Ishikawa (cell line): ENCODE measurements around the gene KLRK1.
A peak's percentile ranks its signal among the peaks of the same experiment; 100 is the strongest.

ENCODE experiments used
- CEBPB ChIP-seq: IDR thresholded peaks from 2 replicates; pipeline ENCODE4 v1.6.1; 2012
- CREB1 ChIP-seq: IDR thresholded peaks from 2 replicates; pipeline ENCODE4 v1.6.1; 2012; ENCODE audit warnings: low read depth
- EGR1 ChIP-seq: IDR thresholded peaks from 2 replicates; pipeline ENCODE4 v1.6.1; 2012
- EP300 ChIP-seq: IDR thresholded peaks from 2 replicates; pipeline ENCODE4 v1.6.1; 2012; ENCODE audit warnings: borderline replicate concordance
- FOXM1 ChIP-seq: IDR thresholded peaks from 2 replicates; pipeline ENCODE4 v1.6.1; 2012; ENCODE audit warnings: low read depth, borderline replicate concordance
- NFIC ChIP-seq: IDR thresholded peaks from 2 replicates; pipeline ENCODE4 v1.6.1; 2012
- RAD21 ChIP-seq: IDR thresholded peaks from 2 replicates; pipeline ENCODE4 v1.6.1; 2012; ENCODE audit warnings: low read depth
- TAF1 ChIP-seq: IDR thresholded peaks from 2 replicates; pipeline ENCODE4 v1.6.1; 2012; ENCODE audit warnings: low read depth, mild to moderate bottlenecking
- TCF12 ChIP-seq: IDR thresholded peaks from 2 replicates; pipeline ENCODE4 v1.6.1; 2012; ENCODE audit warnings: low read depth
- TEAD4 ChIP-seq: IDR thresholded peaks from 2 replicates; pipeline ENCODE4 v1.6.1; 2012
- YY1 ChIP-seq: IDR thresholded peaks from 2 replicates; pipeline ENCODE4 v1.6.1; 2012; ENCODE audit warnings: low read depth
- ZBTB7A ChIP-seq: IDR thresholded peaks from 2 replicates; pipeline ENCODE4 v1.6.1; 2012; ENCODE audit warnings: low read depth
- TF ChIP-seq, protein P1 (sequence below): IDR thresholded peaks from 2 replicates; pipeline ENCODE4 v1.6.1; 2012; ENCODE audit warnings: low read depth, mild to moderate bottlenecking
- TF ChIP-seq, protein P2 (sequence below): IDR thresholded peaks from 2 replicates; pipeline ENCODE4 v1.6.1; 2012
- TF ChIP-seq, protein P3 (sequence below): IDR thresholded peaks from 2 replicates; pipeline ENCODE4 v1.6.1; 2012

Gene KLRK1

DNA sequence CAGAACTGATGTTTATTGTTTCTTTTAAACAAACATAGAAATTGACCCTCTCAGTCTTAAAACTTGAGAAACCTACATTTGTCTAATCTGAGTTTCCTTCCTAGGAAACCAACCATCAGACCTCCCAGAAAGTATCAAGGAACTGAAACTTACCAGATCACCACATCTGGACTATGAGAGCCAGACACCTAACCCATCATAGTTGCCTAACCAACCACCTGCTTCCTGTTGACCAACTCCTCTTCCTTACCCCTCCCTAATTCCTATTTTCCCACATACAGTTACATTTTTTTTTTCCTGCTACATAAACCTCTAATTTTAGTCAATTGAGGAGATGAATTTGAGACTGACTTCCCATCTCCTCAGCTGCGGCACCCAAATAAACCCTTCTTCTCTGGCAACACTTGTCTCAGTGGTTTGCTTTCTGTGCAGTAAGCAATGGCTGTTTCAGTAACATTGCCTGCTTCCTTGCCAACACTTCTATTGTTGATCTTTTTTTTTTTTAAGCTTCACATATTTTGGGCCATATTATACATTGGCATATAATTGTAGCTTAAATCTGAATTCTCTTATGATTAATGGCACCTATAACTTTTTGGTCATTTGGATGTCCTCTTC, 47.8 kb downstream of the KLRK1 start:
- TF ChIP-seq EP300 (no peak), EGR1 (no peak), NFIC (no peak), TEAD4 (no peak), ZBTB7A (no peak), YY1 (no peak), CEBPB (no peak), CREB1 (no peak), TAF1 (no peak), RAD21 (no peak)
- TF ChIP-seq, protein P1, sequence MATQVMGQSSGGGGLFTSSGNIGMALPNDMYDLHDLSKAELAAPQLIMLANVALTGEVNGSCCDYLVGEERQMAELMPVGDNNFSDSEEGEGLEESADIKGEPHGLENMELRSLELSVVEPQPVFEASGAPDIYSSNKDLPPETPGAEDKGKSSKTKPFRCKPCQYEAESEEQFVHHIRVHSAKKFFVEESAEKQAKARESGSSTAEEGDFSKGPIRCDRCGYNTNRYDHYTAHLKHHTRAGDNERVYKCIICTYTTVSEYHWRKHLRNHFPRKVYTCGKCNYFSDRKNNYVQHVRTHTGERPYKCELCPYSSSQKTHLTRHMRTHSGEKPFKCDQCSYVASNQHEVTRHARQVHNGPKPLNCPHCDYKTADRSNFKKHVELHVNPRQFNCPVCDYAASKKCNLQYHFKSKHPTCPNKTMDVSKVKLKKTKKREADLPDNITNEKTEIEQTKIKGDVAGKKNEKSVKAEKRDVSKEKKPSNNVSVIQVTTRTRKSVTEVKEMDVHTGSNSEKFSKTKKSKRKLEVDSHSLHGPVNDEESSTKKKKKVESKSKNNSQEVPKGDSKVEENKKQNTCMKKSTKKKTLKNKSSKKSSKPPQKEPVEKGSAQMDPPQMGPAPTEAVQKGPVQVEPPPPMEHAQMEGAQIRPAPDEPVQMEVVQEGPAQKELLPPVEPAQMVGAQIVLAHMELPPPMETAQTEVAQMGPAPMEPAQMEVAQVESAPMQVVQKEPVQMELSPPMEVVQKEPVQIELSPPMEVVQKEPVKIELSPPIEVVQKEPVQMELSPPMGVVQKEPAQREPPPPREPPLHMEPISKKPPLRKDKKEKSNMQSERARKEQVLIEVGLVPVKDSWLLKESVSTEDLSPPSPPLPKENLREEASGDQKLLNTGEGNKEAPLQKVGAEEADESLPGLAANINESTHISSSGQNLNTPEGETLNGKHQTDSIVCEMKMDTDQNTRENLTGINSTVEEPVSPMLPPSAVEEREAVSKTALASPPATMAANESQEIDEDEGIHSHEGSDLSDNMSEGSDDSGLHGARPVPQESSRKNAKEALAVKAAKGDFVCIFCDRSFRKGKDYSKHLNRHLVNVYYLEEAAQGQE, result no peak
- TF ChIP-seq, protein P2, sequence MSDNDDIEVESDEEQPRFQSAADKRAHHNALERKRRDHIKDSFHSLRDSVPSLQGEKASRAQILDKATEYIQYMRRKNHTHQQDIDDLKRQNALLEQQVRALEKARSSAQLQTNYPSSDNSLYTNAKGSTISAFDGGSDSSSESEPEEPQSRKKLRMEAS, result no peak

DNA sequence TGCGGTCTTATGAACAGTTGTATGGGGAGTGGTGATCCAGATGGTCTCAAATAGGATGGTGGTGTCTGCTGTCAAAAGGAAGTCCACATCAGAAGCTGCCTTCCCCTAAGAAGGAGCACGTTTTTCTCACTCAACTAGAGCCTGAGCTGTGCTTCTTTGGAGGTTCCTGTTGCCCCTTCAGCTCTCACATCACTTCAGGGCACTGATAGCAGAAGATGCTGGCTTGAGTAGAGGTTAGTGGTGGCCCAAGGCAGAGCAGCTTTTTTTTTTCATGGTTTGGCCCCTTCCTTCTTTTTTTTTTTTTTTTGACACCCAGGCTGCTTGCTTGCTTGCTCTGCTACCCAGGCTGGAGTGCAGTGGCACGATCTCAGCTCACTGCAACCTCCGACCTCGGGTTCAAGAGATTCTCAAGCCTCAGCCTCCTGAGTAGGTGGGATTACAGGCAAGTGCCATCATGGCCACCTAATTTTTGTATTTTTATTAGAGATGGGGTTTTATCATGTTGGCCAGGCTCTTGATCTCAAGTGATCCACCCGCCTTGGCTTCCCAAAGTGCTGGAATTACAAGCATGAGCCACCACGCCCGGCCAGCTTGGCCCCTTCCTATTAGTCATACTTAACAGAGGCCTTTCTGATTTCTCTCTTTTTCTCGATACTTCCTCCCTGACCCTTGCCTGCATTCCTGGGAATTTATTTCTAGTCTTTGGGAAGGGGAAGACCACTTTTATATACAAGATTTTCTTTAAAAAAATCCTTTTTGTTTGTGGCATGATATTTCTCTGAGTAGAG, 50.6 kb downstream of the KLRK1 start:
- no peak for TF ChIP-seq CEBPB
- TF ChIP-seq TCF12, result no peak
- no peak for TF ChIP-seq EGR1
- TF ChIP-seq TEAD4, result no peak
- no peak for TF ChIP-seq YY1
- no peak for TF ChIP-seq EP300
- no peak for TF ChIP-seq ZBTB7A
- TF ChIP-seq, protein P2, result no peak
- TF ChIP-seq, protein P3, sequence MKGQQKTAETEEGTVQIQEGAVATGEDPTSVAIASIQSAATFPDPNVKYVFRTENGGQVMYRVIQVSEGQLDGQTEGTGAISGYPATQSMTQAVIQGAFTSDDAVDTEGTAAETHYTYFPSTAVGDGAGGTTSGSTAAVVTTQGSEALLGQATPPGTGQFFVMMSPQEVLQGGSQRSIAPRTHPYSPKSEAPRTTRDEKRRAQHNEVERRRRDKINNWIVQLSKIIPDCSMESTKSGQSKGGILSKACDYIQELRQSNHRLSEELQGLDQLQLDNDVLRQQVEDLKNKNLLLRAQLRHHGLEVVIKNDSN, result no peak
- TF ChIP-seq TAF1, result no peak
- TF ChIP-seq NFIC, result no peak
- TF ChIP-seq FOXM1, result no peak
- TF ChIP-seq, protein P1, result no peak
- TF ChIP-seq RAD21, result no peak
- TF ChIP-seq CREB1, result no peak

DNA sequence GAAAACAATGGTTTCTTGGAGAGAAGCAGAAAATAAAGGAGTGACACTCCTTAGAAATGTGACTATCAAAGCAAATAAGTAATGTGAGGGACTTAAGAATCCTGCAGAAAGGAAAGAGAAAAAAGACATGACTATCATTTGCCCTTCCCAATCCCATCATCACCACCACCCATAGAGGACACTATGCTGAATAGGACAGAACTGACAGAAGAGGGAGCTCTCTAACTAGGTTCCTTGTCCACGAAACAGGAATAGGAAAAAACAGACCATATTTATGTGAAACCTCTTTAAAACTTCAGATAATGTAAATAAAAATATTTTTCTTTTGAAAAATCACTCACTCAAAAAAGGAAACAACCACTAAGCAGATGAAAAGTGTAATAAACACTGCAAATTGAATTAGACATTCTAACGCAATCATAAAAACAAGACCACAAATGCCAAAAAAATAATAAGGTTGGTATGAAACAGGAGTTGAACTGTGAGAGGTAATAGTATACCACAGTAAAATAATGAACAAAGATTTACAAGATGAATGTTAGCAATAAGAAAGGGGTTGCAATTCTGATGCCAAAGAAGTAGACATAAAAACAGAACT, 58.1 kb downstream of the KLRK1 start:
- TF ChIP-seq RAD21 (peak; percentile 98), ZBTB7A (no peak)
